Dermis lymphatic vessel endothelial cell (primary cell): ENCODE data around the gene ZNF485. TPM values are rescaled to one million over a fixed set of nuclear protein-coding genes. Genes with fewer than 3 reads are reported as not detected.

ENCODE experiments used
- total RNA-seq: library from RNA; depleted of rRNA; stranded (reverse); fragments of >200 nt; gene quantifications from 2 replicates; pipeline ENCODE4 v1.2.1, GENCODE V29; 2014

The ZNF485 gene
- 0.54 and 1.0 TPM in 2 replicates for total RNA-seq

GRCh38 chr10:43606323-43607198 is at the start of gene ZNF485:
ZNF485 (plus strand) TSS chr10:43606438; CDS start chr10:43607051, 613 bp downstream.

GRCh38 chr10:43574001-43574892 is 32.0 kb upstream of the ZNF485 start, which contains the start of gene ZNF239:
ZNF239 (minus strand) TSS chr10:43574616; CDS start chr10:43558079, 16,537 bp downstream.

GRCh38 chr10:43648398-43649184 is 42.4 kb downstream of the ZNF485 start, which contains the start of gene ZNF32:
ZNF32 (minus strand) TSS chr10:43648881; CDS start chr10:43646133, 2,748 bp downstream.

Other genes with a start within 250 kb of the ZNF485 start
- gene FXYD4, start 234.8 kb upstream of the ZNF485 start, total RNA-seq = not detected in 2 replicates
- 179 and 190 TPM in 2 replicates for gene HNRNPF, start 197.3 kb upstream of the ZNF485 start, total RNA-seq
- gene ZNF487, start 169.3 kb upstream of the ZNF485 start, total RNA-seq = 2.1 and 2.8 TPM in 2 replicates
- 0.11 and 0.17 TPM in 2 replicates for gene ZNF239, start 31.8 kb upstream of the ZNF485 start, total RNA-seq
- gene ZNF32, start 42.4 kb downstream of the ZNF485 start, total RNA-seq = 26.7 and 32.2 TPM in 2 replicates